Measurements from ENCODE around the gene SERPINH1. TPM values are rescaled to one million over a fixed set of nuclear protein-coding genes. Genes with fewer than 3 reads are reported as not detected.
"Not testable (repeated sequence)": the region's sequence is repeated elsewhere in the genome, so short reads cannot be mapped to it uniquely, and the experiment has no call there.

The SERPINH1 gene
- total and polyA plus RNA-seq, 2 donors (not counting 3 experiments of a cell fraction or from before 2014, with no cell fraction given) = 409 to 816 TPM

DNA sequence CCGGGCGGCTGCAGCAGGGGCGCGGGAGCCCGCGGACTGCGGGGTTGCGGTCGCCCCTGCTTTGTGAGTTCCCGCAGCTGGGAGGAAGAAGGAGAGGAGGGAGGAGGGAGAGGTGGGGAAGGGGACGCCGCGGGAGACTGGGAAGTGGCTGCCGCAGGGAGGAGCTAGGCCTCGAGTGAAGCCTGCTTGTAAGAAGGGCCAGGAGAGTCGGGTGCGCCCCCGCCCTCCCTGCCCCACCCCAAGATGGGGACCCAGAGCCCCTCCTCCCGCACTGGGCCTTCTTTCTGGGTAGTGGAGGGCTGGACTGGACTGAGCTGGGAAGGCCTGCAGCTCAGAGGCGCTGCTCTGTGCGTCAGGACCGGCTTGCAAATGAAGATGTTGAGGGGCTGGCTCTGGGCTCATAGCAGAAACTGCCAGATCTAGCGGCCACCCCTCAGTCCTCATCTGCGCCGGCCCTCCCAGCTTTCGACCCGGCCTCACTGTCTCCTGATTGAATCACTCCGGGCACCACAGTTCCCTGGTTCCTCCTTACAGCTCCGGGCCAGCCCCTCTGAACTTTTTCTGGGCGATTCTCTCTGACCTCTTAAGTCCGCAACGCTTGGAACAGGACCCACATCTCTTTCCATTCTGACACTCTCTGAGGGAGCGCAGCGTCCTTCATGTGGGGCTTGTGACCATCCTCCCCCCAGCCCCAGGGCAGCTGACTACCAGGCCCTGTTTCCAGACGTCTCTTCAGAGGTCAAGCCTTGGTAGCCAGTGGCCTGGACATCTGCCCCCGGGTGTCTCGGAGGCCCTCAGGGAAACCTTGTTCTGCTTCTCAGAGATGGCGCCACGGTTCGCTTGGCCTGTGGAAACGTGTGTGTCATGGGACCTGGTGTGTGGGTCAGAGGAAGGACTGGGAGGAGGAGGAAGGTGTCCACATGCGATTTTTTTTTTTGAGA lies 21.9 kb downstream of the SERPINH1 start:
- dilution Hi-C loops (cut with MboI; ENCODE audit: extremely low pct_ligation_motif_present, low sequenced_read_pairs) = no loop called here
- H3K9ac ChIP-seq (replicated peaks; ENCODE audit: extremely low read depth, insufficient read depth, low read length) = peak overlapping the region; percentile 94
- no peaks in the 10 kb centered on the region for H3K36me3 ChIP-seq (ENCODE audit: control insufficient read depth in 2 of 2, extremely low read depth in 1 of 2, insufficient read depth in 2 of 2, low read length in 2 of 2)
- H2AFZ ChIP-seq (ENCODE audit: low read depth, low read length) = peak overlapping the region; percentile 36
- FAIRE-seq (peak; percentile 79), DNase-seq (ENCODE audit: low read depth, low spot score) (peak; percentile 70)
- H3K27ac ChIP-seq (ENCODE audit: insufficient read depth, low read depth, low read length) = peak overlapping the region; percentile 94
- H4K20me1 ChIP-seq (replicated peaks; ENCODE audit: control insufficient read depth, extremely low read depth, insufficient read depth, low read length) = no peaks in the 10 kb centered on the region
- intact Hi-C loops (cut with micrococcal nuclease) = loop anchor here (1.0 kb wide), 1 partner anchor 30 kb away; no protein-coding TSS in a partner anchor
- ChIA-PET POLR2A (interaction anchor here (0.6 to 1.8 kb wide), 7 partner anchors 9 to 229 kb away, joined by 3 to 8 read pairs (median 5); no protein-coding TSS in a partner anchor), CTCF (interaction anchor here (0.8 to 2.7 kb wide), 8 partner anchors 9 to 122 kb away, joined by 3 to 9 read pairs (median 6); no protein-coding TSS in a partner anchor)
- H3K9me1 ChIP-seq (replicated peaks; ENCODE audit: control insufficient read depth, extremely low read depth, insufficient read depth, low read length) = no peaks in the 10 kb centered on the region
- H3K79me2 ChIP-seq (ENCODE audit: control insufficient read depth, insufficient read depth, low read length) = no peaks in the 10 kb centered on the region
- peak overlapping the region; percentile 17 to 62 (median 38) for H3K4me3 ChIP-seq (replicated peaks in 1 of 3; ENCODE audit: insufficient read depth in 1 of 3, low read depth in 1 of 3, low read length in 3 of 3)
- H3K9me3 ChIP-seq (replicated peaks; ENCODE audit: control insufficient read depth, insufficient read depth, low read length) = no peaks in the 10 kb centered on the region
- TSS peak; percentile 15 for BruUV-seq (replicated peaks)
- TF ChIP-seq MYC (IDR thresholded peaks at IDR 0.05; ENCODE audit: low read depth, low read length) = no peak
- TF ChIP-seq POLR2A (IDR thresholded peaks at IDR 0.05; ENCODE audit: low read depth, low read length) = peak; percentile 66
- H3K4me2 ChIP-seq (ENCODE audit: insufficient read depth, low read length) = peak overlapping the region; percentile 35
- H3K4me1 ChIP-seq (ENCODE audit: control insufficient read depth, extremely low read depth, insufficient read depth, low read length) = peaks cover 21% of the 10 kb centered on the region
- H3K27me3 ChIP-seq (ENCODE audit: control insufficient read depth in 2 of 2, insufficient read depth in 2 of 2, low read length in 2 of 2) = no peaks in the 10 kb centered on the region

DNA sequence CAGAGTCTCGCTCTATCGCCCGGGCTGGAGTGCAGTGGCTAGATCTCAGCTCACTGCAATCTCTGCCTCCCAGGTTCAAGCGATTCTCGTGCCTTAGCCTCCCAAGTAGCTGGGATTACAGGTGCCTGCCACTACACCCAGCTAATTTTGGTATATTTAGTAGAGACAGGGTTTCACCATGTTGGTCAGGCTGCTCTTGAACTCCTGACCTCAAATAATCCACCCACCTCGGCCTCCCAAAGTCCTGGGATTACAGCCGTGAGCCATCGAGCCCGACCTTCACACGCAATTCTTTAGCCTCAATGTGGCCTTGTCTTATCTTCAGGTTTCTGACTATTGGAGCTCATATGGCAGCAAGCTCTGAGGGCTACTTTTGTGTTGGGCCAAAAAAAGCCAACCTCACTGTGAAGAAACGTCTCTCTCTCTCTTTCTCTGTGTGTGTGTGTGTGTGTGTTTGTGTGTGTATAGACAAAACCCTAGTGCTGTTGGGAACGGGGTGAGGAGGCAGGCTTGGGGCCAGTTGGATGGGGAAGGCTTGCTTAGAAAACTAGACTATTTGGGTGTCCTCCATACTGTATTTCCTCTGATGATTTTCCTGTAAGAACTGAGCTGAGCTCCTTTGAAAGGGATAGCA lies 22.7 kb downstream of the SERPINH1 start:
- H3K36me3 ChIP-seq (ENCODE audit: control insufficient read depth in 2 of 2, extremely low read depth in 1 of 2, insufficient read depth in 2 of 2, low read length in 2 of 2); DNase-seq (ENCODE audit: low read depth, low spot score); H3K9me1 ChIP-seq (replicated peaks; ENCODE audit: control insufficient read depth, extremely low read depth, insufficient read depth, low read length); BruUV-seq (replicated peaks); H3K79me2 ChIP-seq (ENCODE audit: control insufficient read depth, insufficient read depth, low read length); H3K4me2 ChIP-seq (ENCODE audit: insufficient read depth, low read length); H3K27ac ChIP-seq (ENCODE audit: insufficient read depth, low read depth, low read length); intact Hi-C loops (cut with micrococcal nuclease); H3K9me3 ChIP-seq (replicated peaks; ENCODE audit: control insufficient read depth, insufficient read depth, low read length); dilution Hi-C loops (cut with MboI; ENCODE audit: extremely low pct_ligation_motif_present, low sequenced_read_pairs); H3K4me3 ChIP-seq (replicated peaks in 1 of 3; ENCODE audit: insufficient read depth in 1 of 3, low read depth in 1 of 3, low read length in 3 of 3); H4K20me1 ChIP-seq (replicated peaks; ENCODE audit: control insufficient read depth, extremely low read depth, insufficient read depth, low read length); H3K27me3 ChIP-seq (ENCODE audit: control insufficient read depth in 2 of 2, insufficient read depth in 2 of 2, low read length in 2 of 2); H3K9ac ChIP-seq (replicated peaks; ENCODE audit: extremely low read depth, insufficient read depth, low read length); H2AFZ ChIP-seq (ENCODE audit: low read depth, low read length): not testable (repeated sequence)
- FAIRE-seq = peak; percentile 46
- H3K4me1 ChIP-seq (ENCODE audit: control insufficient read depth, extremely low read depth, insufficient read depth, low read length) = peaks cover 21% of the 10 kb centered on the region
- CTCF ChIA-PET = interaction anchor here (0.8 to 1.2 kb wide), 2 partner anchors 13 to 121 kb away, joined by 5 to 6 read pairs; no protein-coding TSS in a partner anchor
- POLR2A ChIA-PET = interaction anchor here (1.2 to 1.7 kb wide), 2 partner anchors 10 to 19 kb away, joined by 4 to 7 read pairs; no protein-coding TSS in a partner anchor
